Measurements from ENCODE around the gene IL17RA.

GRCh38 chr22:17143826-17144225 is 59.0 kb downstream of the IL17RA start:
- no peak for TF ChIP-seq POLR2A (IDR thresholded peaks at IDR 0.05)
- TF ChIP-seq CTCF (IDR thresholded peaks at IDR 0.05 in 8 of 11, conservative IDR thresholded peaks at IDR 0.05 in 3 of 11) = no peak
